SK-N-MC (cell line): ENCODE data around the gene MYOZ2.
A peak's percentile ranks its signal among the peaks of the same experiment; 100 is the strongest.

ENCODE experiments used
- DNase-seq: peaks from one replicate; pipeline ENCODE4 v3.0.0-alpha.2; 2011; ENCODE audit warnings: low read depth, low spot score
- H3K27ac ChIP-seq: fragments of 200-600 bp; sonication (generic); 2 replicates; pipeline ENCODE4 v1.5.1; 2016; ENCODE audit warnings: mixed run types
- H3K36me3 ChIP-seq: fragments of 200-600 bp; sonication (generic); 2 replicates; pipeline ENCODE4 v1.6.1; 2017; ENCODE audit warnings: antibody characterized with exemption, low read length, mixed read lengths; ENCODE audit not compliant: insufficient read depth
- H3K4me3 ChIP-seq: fragments of 200-600 bp; sonication (generic); 2 replicates; pipeline ENCODE4 v1.5.1; 2016
- H3K9ac ChIP-seq: fragments of 200-600 bp; sonication (generic); 2 replicates; pipeline ENCODE4 v1.8.0; 2017; ENCODE audit warnings: mixed run types, mixed read lengths; ENCODE audit not compliant: insufficient read length
- H3K9me3 ChIP-seq: fragments of 200-600 bp; sonication (generic); 2 replicates; pipeline ENCODE4 v1.6.1; 2017; ENCODE audit warnings: low read depth, mild to moderate bottlenecking, antibody characterized with exemption, low read length, moderate library complexity, mixed read lengths
- EZH2 ChIP-seq: fragments of 200-600 bp; sonication (generic); IDR thresholded peaks from one replicate; pipeline ENCODE4 v1.6.1; 2017; ENCODE audit warnings: antibody characterized with exemption
- FOXP2 ChIP-seq: optimal IDR thresholded peaks from 2 replicates; pipeline ENCODE3; 2011; ENCODE audit warnings: mild to moderate bottlenecking, moderate library complexity; ENCODE audit not compliant: insufficient read depth; ENCODE audit errors: extremely low read length, control extremely low read depth
- POLR2AphosphoS5 ChIP-seq: IDR thresholded peaks from 2 replicates; pipeline ENCODE4 v1.6.1; 2012; ENCODE audit warnings: mild to moderate bottlenecking, low read depth, low read length, borderline replicate concordance

The MYOZ2 gene

DNA sequence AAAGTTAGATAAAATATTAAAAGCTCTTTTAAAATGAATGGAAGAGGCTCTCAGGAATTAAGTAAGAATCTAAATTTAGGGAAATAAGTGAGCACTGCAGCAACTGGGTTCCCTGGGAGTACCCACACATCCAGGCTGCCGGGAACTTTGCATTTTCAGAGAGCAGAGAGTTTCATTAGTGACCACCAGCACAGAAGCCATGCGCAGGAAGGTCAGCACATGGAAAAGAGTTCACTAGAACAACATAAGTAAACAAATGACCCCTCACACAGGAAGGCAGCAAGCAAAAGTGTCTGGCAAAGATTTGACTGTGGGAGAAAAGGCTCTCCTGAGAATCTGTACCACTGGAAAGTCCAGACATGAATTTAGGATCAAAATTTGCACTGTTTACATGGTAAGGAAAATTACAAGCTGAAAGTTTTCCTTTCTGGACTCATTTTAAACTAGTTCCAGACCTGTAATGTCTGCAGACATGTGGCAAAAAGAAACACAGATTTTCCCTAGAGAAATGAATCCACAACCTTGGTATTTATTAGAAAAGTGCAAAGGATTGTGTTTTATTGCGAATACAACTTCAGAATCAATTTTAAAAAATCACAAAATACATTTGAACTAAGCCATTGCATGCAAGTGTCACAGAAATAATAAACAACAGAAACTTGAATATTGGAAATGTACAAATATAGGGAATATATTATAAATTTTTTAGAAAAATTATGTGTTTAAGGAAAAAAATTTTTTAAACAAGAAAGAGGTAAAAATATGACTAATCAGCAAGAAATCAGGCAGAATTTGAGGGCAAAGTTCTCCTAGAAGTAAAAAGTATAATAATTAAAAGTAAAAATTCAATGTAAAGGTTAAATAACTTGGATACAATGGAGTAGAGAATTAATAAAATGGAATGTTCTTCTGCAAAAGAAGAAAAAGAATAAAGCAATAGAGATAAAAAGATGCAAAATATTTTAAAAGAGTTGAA, 18.4 kb upstream of the MYOZ2 start:
- no peaks in the 10 kb centered on the region for H3K36me3 ChIP-seq
- no peak for TF ChIP-seq EZH2
- no peak for TF ChIP-seq POLR2AphosphoS5
- TF ChIP-seq FOXP2 = no peak
- peak overlapping the region; percentile 3 for H3K9ac ChIP-seq
- no peaks in the 10 kb centered on the region for H3K9me3 ChIP-seq
- no peak for DNase-seq
- no peak overlapping the region for H3K27ac ChIP-seq
- no peak overlapping the region for H3K4me3 ChIP-seq

DNA sequence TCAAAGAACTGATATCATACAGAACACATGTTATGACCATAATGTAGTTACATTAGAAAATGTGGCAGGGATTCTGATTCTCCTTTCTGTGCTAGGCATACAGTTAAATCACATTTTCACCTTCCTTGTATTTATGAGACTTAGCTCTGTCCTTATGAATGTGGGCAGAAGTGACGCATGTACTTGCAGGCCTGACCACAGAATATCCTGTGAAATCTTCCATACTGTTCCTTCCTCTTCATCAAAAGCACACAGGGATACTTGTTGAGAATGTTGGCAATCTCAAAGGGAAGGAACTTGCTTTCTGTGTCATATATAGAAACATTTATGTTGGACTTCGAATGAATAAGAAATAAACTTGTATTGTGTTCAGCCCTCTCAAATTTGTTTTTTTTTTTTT, 17.2 kb upstream of the MYOZ2 start:
- TF ChIP-seq EZH2 (no peak), FOXP2 (no peak), POLR2AphosphoS5 (no peak)
- DNase-seq = no peak

DNA sequence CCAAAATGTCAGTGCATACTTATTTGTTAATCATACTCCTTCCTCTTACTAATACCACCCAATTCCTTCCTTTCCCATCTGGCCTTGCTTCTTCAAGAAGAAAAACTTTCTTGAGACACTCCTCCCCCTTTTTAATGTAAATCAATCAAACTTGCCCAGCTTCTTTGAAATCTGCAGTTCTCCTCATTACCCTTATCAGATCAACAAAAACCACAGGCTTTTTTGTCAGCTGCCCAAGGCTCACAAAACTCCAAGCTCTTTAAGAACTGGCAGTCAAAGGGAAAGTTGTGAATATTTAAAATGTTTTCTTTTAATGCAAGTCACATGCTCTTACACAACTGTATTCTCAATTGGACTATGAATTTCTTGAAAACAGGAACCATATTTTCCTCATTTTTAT, 11.3 kb upstream of the MYOZ2 start:
- TF ChIP-seq EZH2 = no peak
- no peak; the same call in 1 of the 2 replicates for TF ChIP-seq POLR2AphosphoS5
- TF ChIP-seq FOXP2 = no peak
- DNase-seq = peak; percentile 73
- Histone ChIP-seq H3K36me3 (no peaks in the 10 kb centered on the region), H3K9ac (no peak overlapping the region), H3K27ac (peak overlapping the region; percentile 7), H3K4me3 (peak overlapping the region; percentile 18; the same call in 1 of the 2 replicates), H3K9me3 (no peaks in the 10 kb centered on the region)

More for the DNA sequence above, 17.2 kb upstream of the MYOZ2 start:
- Histone ChIP-seq H3K9ac (no peak overlapping the region), H3K27ac (no peak overlapping the region), H3K4me3 (no peak overlapping the region), H3K36me3 (no peaks in the 10 kb centered on the region), H3K9me3 (no peaks in the 10 kb centered on the region)

DNA sequence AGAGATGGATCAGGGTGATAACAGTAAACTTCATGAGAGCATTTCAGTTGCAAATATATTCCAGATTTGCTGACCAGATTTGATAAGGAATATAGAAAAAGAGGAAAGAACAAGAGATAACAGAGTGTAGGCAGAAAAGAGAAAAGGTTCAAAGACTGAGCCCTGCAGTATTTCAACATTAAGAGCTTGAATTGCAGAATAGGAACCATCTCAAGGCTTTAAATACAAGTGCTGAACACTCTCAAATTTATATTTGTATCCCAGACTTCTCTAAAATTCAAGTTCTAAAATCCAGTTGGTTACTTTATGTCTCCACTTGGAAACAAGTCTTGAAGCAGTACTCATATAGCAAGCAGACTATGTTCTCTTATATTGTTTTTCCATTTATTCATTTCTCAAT, 9.7 kb upstream of the MYOZ2 start:
- DNase-seq = no peak

DNA sequence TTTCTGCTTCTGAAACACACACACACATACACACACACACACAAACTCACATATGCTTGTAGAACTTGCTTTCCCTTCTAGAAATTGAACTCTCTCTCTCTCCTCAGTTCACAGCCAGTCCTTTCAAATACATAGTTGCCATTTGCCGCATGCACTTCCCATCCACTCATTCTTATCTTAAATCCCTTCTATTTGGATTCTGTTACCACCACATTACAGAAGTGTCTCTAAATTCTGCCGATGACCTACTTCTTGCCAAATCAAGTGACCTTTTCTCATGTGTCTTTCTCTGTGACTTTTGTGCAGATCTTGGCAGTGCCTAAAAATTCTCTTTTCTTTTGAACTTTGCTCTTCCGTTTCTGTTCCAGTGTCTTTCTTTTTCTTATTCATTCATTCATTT, 7.5 kb upstream of the MYOZ2 start:
- TF ChIP-seq FOXP2 (no peak), POLR2AphosphoS5 (no peak), EZH2 (no peak)
- Histone ChIP-seq H3K9me3 (no peaks in the 10 kb centered on the region), H3K9ac (no peak overlapping the region), H3K27ac (no peak overlapping the region), H3K4me3 (no peak overlapping the region), H3K36me3 (no peaks in the 10 kb centered on the region)
- no peak for DNase-seq

More for the DNA sequence above, 9.7 kb upstream of the MYOZ2 start:
- Histone ChIP-seq H3K9ac (no peak overlapping the region), H3K27ac (no peak overlapping the region), H3K4me3 (no peak overlapping the region), H3K36me3 (no peaks in the 10 kb centered on the region), H3K9me3 (no peaks in the 10 kb centered on the region)
- TF ChIP-seq EZH2 (no peak), FOXP2 (no peak), POLR2AphosphoS5 (no peak)

DNA sequence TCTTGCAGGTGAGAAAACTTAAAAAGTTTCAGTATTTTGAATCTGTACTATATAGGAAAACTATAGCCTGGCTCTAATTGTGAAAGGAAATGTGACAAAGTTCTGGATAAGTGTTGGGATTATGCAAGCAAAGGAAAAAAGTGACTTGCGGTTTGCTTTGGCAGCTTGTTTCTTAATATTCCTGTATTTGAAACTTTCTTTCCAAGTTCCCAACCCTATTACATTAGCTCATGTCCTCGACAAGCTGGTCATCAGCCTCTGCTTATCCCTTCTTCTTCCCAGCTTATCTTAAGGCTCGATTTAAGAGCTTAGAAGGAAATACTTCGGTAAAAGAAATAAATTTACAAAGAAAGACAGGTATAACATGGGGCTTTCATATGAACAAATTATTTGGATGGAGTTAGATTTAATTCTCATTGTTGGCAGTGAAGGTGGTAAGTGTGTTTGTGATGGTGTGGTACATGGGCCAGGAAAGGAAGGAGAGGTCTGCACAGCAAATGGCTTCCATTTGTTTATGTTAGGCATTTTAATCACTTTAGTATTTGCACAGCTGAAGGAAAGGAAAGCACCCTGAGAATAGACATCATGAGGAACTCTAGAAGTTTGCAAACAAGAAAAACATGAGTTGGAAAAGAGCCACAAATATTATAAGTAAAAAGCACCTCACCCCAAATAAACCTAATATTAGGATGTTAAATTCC, 5.1 kb upstream of the MYOZ2 start:
- H3K9ac ChIP-seq = no peak overlapping the region
- DNase-seq = no peak
- H3K4me3 ChIP-seq = no peak overlapping the region
- no peaks in the 10 kb centered on the region for H3K36me3 ChIP-seq
- TF ChIP-seq POLR2AphosphoS5 (no peak), EZH2 (no peak), FOXP2 (no peak)
- H3K9me3 ChIP-seq = no peaks in the 10 kb centered on the region
- H3K27ac ChIP-seq = 0 out of 2 replicates have a peak overlapping the region, but pooled peaks have one; percentile 14

DNA sequence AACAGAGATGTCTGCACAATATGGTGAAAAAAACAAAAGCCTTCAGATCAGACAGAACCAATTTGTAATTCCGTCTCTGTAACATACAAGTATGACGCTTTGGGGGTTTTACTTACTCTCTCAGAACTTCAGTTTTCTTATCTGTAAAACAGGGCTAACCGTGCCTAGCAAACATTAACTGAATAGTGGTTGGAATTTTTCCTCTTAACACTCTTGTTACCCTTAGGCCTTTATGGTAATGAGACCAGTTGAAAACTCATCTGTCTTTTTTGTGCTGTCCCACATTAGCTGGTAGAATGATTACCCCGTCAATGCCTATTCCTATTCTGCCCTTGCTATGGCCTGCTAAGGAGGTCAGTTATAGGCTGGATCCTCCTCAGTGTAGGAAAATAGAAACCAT, 4.5 kb upstream of the MYOZ2 start:
- DNase-seq = no peak
- no peak overlapping the region for H3K9ac ChIP-seq
- TF ChIP-seq FOXP2 (no peak), POLR2AphosphoS5 (no peak), EZH2 (no peak)
- no peaks in the 10 kb centered on the region for H3K36me3 ChIP-seq
- H3K9me3 ChIP-seq = no peaks in the 10 kb centered on the region
- no peak overlapping the region for H3K4me3 ChIP-seq
- 0 out of 2 replicates have a peak overlapping the region, but pooled peaks have one; percentile 14 for H3K27ac ChIP-seq

DNA sequence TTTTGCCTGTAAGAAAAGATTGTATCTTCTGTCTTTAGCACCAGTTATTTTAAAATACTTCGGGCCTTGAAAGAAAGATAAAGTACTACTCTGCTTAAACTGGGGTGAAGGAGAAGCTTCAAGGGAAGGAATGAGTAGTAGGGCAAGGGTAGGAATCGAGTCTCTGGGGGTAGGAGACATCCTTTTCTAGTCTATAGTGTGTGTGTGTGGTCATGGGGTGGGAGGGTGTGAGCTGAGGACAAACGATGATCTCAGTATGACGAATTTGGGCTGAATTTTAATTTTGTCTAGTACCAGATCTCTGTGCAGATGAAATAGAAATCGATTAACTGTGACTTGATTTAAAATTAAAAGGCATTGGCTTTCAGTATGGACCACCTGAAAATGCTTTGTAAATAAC, 3.3 kb upstream of the MYOZ2 start:
- no peaks in the 10 kb centered on the region for H3K36me3 ChIP-seq
- no peak for DNase-seq
- no peak overlapping the region for H3K9ac ChIP-seq
- H3K9me3 ChIP-seq = no peaks in the 10 kb centered on the region
- no peak for TF ChIP-seq EZH2
- TF ChIP-seq POLR2AphosphoS5 = no peak
- TF ChIP-seq FOXP2 = no peak
- H3K4me3 ChIP-seq = no peak overlapping the region
- H3K27ac ChIP-seq = no peak overlapping the region

DNA sequence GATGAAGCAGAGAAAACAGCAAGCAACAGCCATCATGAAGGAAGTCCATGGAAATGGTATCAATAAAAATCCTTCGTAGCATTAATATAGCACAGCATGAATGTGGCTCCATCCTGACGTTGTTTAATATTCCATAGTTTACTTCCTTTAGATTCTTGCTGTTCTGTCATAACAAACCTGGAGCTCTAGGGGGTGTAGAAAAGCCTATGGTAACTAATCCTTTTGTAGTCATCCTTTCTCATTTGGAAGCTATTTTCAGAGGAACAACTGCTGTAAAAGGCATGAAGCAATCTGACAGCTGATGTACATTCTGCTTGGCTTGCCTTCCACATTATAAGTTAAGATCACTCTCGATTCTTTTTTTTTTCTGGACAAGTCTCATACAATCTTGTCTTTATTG, 914 bp downstream of the MYOZ2 start:
- H3K27ac ChIP-seq = no peak overlapping the region
- DNase-seq = no peak
- H3K9me3 ChIP-seq = no peaks in the 10 kb centered on the region
- H3K9ac ChIP-seq = no peak overlapping the region
- TF ChIP-seq POLR2AphosphoS5 = no peak
- TF ChIP-seq FOXP2 = no peak
- TF ChIP-seq EZH2 = no peak
- no peaks in the 10 kb centered on the region for H3K36me3 ChIP-seq
- no peak overlapping the region for H3K4me3 ChIP-seq
